GM12878 (cell line): ENCODE results near the gene U2AF2. TPM values are rescaled to one million over a fixed set of nuclear protein-coding genes. Genes with fewer than 3 reads are reported as not detected.

Experiments
- ATAC-seq: fragments of 200-7000 bp; cut with Tn5 transposase; 3 replicates; pipeline ENCODE4 v1.9.1; 2020; ENCODE audit warnings: mild to moderate bottlenecking, moderate library complexity
- BruUV-seq: library from RNA; stranded (reverse); fragments of 400-500 nt; replicated peaks from 2 replicates; lab custom pipeline; 2021; lab: Mats Ljungman, UMichigan
- CTCF ChIA-PET: fragments of 300-600 bp; sonication (Branson Sonifier 250); formaldehyde crosslinking; extraction: SDS; loops from one replicate; lab custom pipeline; 2021; ENCODE audit warnings: inconsistent platforms; lab: Yijun Ruan, JAX
- POLR2A ChIA-PET: fragments of 350-600 bp; formaldehyde crosslinking; extraction: SDS; loops from one replicate; lab custom pipeline; 2021; ENCODE audit warnings: inconsistent platforms; lab: Charles Lee
- RAD21 ChIA-PET: fragments of 300-600 bp; sonication (Branson Sonifier 250); formaldehyde crosslinking; loops from one replicate; lab custom pipeline; 2023; ENCODE audit warnings: antibody characterized with exemption; ENCODE audit not compliant: unreplicated experiment; lab: Charles Lee
- SMC1A ChIA-PET: fragments of 300-600 bp; sonication (Branson Sonifier 250); formaldehyde crosslinking; loops from one replicate; lab custom pipeline; 2023; ENCODE audit not compliant: unreplicated experiment, uncharacterized antibody; lab: Charles Lee
- DNase-seq: peaks from one replicate; pipeline ENCODE4 v3.0.0-alpha.2; 2011; ENCODE audit warnings: low read depth, low spot score
- FAIRE-seq: peaks from 3 replicates; lab custom pipeline; 2011; peaks lifted over from hg19 to GRCh38; lab: Jason Lieb, UNC
- H2AFZ ChIP-seq: 2 replicates; pipeline ENCODE4 v1.6.0; 2011; ENCODE audit warnings: low read depth, low read length, control low read depth; ENCODE audit not compliant: control insufficient read depth
- H3K27ac ChIP-seq: 2 replicates; pipeline ENCODE4 v1.5.1; 2011; ENCODE audit warnings: control low read depth; ENCODE audit not compliant: control insufficient read depth, insufficient read depth
- H3K27me3 ChIP-seq, 2 experiments: replicated peaks in 1 of 2; 2 replicates each; pipeline versions ENCODE4 v1.6.0 to v1.6.1; 2011; ENCODE audit warnings: low read length in 1 of 2; ENCODE audit not compliant: control insufficient read depth in 2 of 2, insufficient read depth in 2 of 2
- H3K36me3 ChIP-seq, 2 experiments: 2 replicates each; pipeline ENCODE4 v1.5.1; 2011; ENCODE audit warnings: low read length in 1 of 2; ENCODE audit not compliant: control insufficient read depth in 2 of 2, insufficient read depth in 2 of 2
- H3K4me1 ChIP-seq: 2 replicates; pipeline ENCODE4 v1.6.1; 2011; ENCODE audit warnings: mild to moderate bottlenecking, low read length, moderate library complexity, mixed read lengths; ENCODE audit not compliant: control insufficient read depth, insufficient read depth
- H3K4me2 ChIP-seq: 2 replicates; pipeline ENCODE4 v1.6.0; 2011; ENCODE audit warnings: control low read depth; ENCODE audit not compliant: control insufficient read depth, insufficient read depth
- H3K4me3 ChIP-seq: fragments of 200-600 bp; sonication (generic); 2 replicates; pipeline ENCODE4 v1.5.1; 2016
- H3K79me2 ChIP-seq: 2 replicates; pipeline ENCODE4 v1.6.0; 2011; ENCODE audit warnings: low read length; ENCODE audit not compliant: control insufficient read depth, insufficient read depth
- H3K9ac ChIP-seq: 2 replicates; pipeline ENCODE4 v1.8.0; 2011; ENCODE audit warnings: low read length, control low read depth, mixed read lengths; ENCODE audit not compliant: control insufficient read depth, insufficient read depth
- H3K9me3 ChIP-seq: replicated peaks from 3 replicates; pipeline ENCODE4 v1.5.1; 2011; ENCODE audit warnings: mild to moderate bottlenecking, low read length; ENCODE audit not compliant: control insufficient read depth, insufficient read depth
- H4K20me1 ChIP-seq: 2 replicates; pipeline ENCODE4 v1.6.0; 2011; ENCODE audit not compliant: control insufficient read depth, insufficient read depth
- CHD2 ChIP-seq: IDR thresholded peaks from 2 replicates; pipeline ENCODE4 v1.6.1; 2011; ENCODE audit warnings: low read depth, low read length, improper control_type of control experiment, borderline replicate concordance
- CREB1 ChIP-seq: IDR thresholded peaks from 2 replicates; pipeline ENCODE4 v1.6.1; 2012; ENCODE audit warnings: low read depth, mild to moderate bottlenecking, inconsistent platforms
- FOXK2 ChIP-seq: fragments of 450-650 bp; IDR thresholded peaks from 2 replicates; pipeline ENCODE4 v1.6.1; 2017; ENCODE audit warnings: mild to moderate bottlenecking, moderate library complexity
- GABPA ChIP-seq: IDR thresholded peaks from 2 replicates; pipeline ENCODE4 v1.6.1; 2014; ENCODE audit warnings: antibody characterized with exemption, low read depth, mild to moderate bottlenecking, inconsistent platforms
- IKZF2 ChIP-seq, 2 experiments: fragments of 450-650 bp; IDR thresholded peaks; 2 replicates each; pipeline ENCODE4 v1.6.1; 2017; ENCODE audit warnings: mild to moderate bottlenecking in 2 of 2, moderate library complexity in 2 of 2
- JUNB ChIP-seq: IDR thresholded peaks from 2 replicates; pipeline ENCODE4 v1.6.1; 2016; ENCODE audit warnings: antibody characterized with exemption, mild to moderate bottlenecking
- LARP7 ChIP-seq: fragments of 450-650 bp; IDR thresholded peaks from 2 replicates; pipeline ENCODE4 v1.6.1; 2017; ENCODE audit warnings: mild to moderate bottlenecking
- MYC ChIP-seq: IDR thresholded peaks from 2 replicates; pipeline ENCODE4 v1.6.1; 2011; ENCODE audit warnings: mild to moderate bottlenecking, low read length, moderate library complexity, inconsistent platforms; ENCODE audit not compliant: insufficient read depth, insufficient replicate concordance, insufficient read length, severe bottlenecking
- TAF1 ChIP-seq: IDR thresholded peaks from 2 replicates; pipeline ENCODE4 v1.6.1; 2011; ENCODE audit warnings: mild to moderate bottlenecking, low read depth, low read length, borderline replicate concordance
- TBL1XR1 ChIP-seq: IDR thresholded peaks from 2 replicates; pipeline ENCODE4 v1.6.1; 2012; ENCODE audit warnings: low read depth, low read length, improper control_type of control experiment
- ZNF24 ChIP-seq: fragments of 450-650 bp; IDR thresholded peaks from 2 replicates; pipeline ENCODE4 v1.6.1; 2017; ENCODE audit warnings: antibody characterized with exemption, mild to moderate bottlenecking
- WGBS: methylation state at CpG from one replicate; pipeline ENCODE4 v1.1.6; 2016; ENCODE audit warnings: low lambda C conversion rate; ENCODE audit not compliant: insufficient replicate concordance, insufficient coverage; ENCODE audit errors: missing lambda C conversion rate; 5-methylcytosine and 5-hydroxymethylcytosine counted together
- in situ Hi-C: fragments of 300-500 bp; cut with MboI; formaldehyde crosslinking; loops from 9 replicates; pipeline ENCODE4 v1.14.3; 2018; ENCODE audit warnings: mixed read lengths
- intact Hi-C: fragments of 100-400 bp; cut with micrococcal nuclease; formaldehyde crosslinking; loops from one replicate; pipeline ENCODE4 v1.14.2; 2022; ENCODE audit not compliant: unreplicated experiment
- polyA plus RNA-seq, 11 experiments: library from polyadenylated mRNA; depleted of rRNA in 4 of 11; unstranded in 6 of 11; stranded (reverse) in 5 of 11; fragments of >200 nt; fragmentation: Nextera tagmentation in 4 of 11; fragmentation: Illumina TruSeq in 1 of 11; extraction: Ambion mirVana in 4 of 11; extraction: Trizol in 1 of 11; gene quantifications; 1 replicate in 1 of 11; 2 replicates in 10 of 11; pipeline versions ENCODE4 v1.2.1 to v1.2.3, GENCODE V29; 2011 to 2016; ENCODE audit warnings: inconsistent platforms in 2 of 11, missing spikeins in 2 of 11, low read depth in 1 of 11
- total RNA-seq, 4 experiments: library from RNA; depleted of rRNA in 3 of 4; stranded (reverse); fragments of >200 nt in 3 of 4; fragmentation: Illumina TruSeq in 1 of 4; extraction: Trizol in 1 of 4; gene quantifications; 2 replicates each; pipeline versions ENCODE4 v1.2.1 to v1.2.3, GENCODE V29; 2013 to 2021
- TF ChIP-seq, protein P1 (sequence below): IDR thresholded peaks from 2 replicates; pipeline ENCODE4 v1.6.1; 2012; ENCODE audit warnings: low read length, inconsistent platforms
- TF ChIP-seq, protein P2 (sequence below): IDR thresholded peaks from 2 replicates; pipeline ENCODE4 v1.6.1; 2012; ENCODE audit warnings: low read depth, low read length, improper control_type of control experiment

The U2AF2 gene
- total and polyA plus RNA-seq, 10 of the 15 experiments (the other 5 are each of a cell fraction or from before 2014, with no cell fraction given) = 3.0 to 338 (median 130) TPM

DNA sequence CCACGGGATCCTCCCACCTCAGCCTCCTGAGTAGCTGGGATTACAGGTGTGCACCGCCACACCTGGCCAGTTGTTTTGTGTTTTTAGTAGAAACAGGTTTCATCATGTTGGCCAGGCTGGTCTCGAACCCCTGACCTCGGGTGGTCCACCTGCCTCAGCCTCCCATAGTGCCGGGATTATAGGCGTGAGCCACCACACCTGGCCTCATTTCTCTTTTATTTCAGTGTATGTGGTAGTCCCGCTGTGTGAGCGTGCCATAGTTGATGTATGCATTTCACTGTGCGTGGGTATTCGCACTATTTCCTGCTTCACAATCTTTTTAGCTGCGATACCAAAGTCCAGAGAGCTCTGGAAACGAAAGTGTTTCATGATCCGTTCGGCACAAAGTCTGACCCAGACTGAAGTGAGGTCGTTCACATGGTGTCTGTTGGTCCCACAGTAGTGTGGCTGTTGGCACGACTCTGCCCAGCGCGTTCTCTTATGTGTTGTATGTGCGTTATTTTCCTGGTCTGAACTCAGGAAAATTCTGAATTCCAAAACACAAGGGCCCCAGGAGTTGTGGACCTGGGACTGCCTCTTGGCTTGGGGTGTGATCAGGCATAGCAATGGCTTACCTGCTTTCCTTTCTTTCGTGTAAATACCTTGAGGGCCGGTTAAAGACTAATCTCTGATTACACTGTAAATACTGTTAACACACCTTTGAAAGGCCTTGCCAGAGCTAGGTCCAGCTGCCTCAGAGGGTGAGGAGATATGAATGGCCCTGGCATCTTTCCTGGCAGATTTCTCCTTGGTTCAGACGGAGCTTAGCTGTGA is 28.8 kb downstream of the U2AF2 start:
- POLR2A ChIA-PET = no interaction called here
- no TSS peak for BruUV-seq
- Histone ChIP-seq H3K9me3 (no peaks in the 10 kb centered on the region), H3K36me3 (peaks cover 26 to 27% of the 10 kb centered on the region in 2 experiments), H3K79me2 (peaks cover 32% of the 10 kb centered on the region)
- CTCF ChIA-PET = interaction anchor here (0.8 kb wide), 1 partner anchor 29 kb away, joined by 3 read pairs; the partner anchor contains the start of gene U2AF2
- SMC1A ChIA-PET = no interaction called here
- in situ Hi-C loops = no loop called here
- no peak for FAIRE-seq
- no peak for DNase-seq
- no peak for ATAC-seq
- TF ChIP-seq IKZF2 (IDR thresholded peaks at IDR 0.05) (no peak), GABPA (no peak), LARP7 (no peak), ZNF24 (no peak), MYC (no peak), CHD2 (no peak), TAF1 (no peak), FOXK2 (no peak), TBL1XR1 (no peak), JUNB (no peak), CREB1 (no peak)
- TF ChIP-seq, protein P1, sequence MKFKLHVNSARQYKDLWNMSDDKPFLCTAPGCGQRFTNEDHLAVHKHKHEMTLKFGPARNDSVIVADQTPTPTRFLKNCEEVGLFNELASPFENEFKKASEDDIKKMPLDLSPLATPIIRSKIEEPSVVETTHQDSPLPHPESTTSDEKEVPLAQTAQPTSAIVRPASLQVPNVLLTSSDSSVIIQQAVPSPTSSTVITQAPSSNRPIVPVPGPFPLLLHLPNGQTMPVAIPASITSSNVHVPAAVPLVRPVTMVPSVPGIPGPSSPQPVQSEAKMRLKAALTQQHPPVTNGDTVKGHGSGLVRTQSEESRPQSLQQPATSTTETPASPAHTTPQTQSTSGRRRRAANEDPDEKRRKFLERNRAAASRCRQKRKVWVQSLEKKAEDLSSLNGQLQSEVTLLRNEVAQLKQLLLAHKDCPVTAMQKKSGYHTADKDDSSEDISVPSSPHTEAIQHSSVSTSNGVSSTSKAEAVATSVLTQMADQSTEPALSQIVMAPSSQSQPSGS = no peak
- TF ChIP-seq, protein P2, sequence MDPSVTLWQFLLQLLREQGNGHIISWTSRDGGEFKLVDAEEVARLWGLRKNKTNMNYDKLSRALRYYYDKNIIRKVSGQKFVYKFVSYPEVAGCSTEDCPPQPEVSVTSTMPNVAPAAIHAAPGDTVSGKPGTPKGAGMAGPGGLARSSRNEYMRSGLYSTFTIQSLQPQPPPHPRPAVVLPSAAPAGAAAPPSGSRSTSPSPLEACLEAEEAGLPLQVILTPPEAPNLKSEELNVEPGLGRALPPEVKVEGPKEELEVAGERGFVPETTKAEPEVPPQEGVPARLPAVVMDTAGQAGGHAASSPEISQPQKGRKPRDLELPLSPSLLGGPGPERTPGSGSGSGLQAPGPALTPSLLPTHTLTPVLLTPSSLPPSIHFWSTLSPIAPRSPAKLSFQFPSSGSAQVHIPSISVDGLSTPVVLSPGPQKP = no peak
- TF ChIP-seq, all 136 proteins: peak for 0
- no peak overlapping the region for H3K9ac ChIP-seq
- H4K20me1 ChIP-seq = peaks cover 12% of the 10 kb centered on the region
- no peak overlapping the region for H3K4me2 ChIP-seq
- peaks cover 15% of the 10 kb centered on the region for H3K4me1 ChIP-seq
- H3K4me3 ChIP-seq = no peak overlapping the region
- H3K27ac ChIP-seq = no peak overlapping the region
- WGBS = 92% methylated on average over 22 of the region's 22 CpGs
- H3K27me3 ChIP-seq = no peaks in the 10 kb centered on the region
- RAD21 ChIA-PET = no interaction called here
- intact Hi-C loops = no loop called here
- H2AFZ ChIP-seq = no peak overlapping the region
